ENCODE measurements around the gene ATP8B1.
"Not testable (repeated sequence)": the region's sequence is repeated elsewhere in the genome, so short reads cannot be mapped to it uniquely, and the experiment has no call there.

The ATP8B1 gene

GRCh38 chr18:57657542-57657941, 145.6 kb downstream of the ATP8B1 start:
- no peak for DNase-seq

GRCh38 chr18:57655740-57656139, 147.4 kb downstream of the ATP8B1 start:
- DNase-seq = no peak

- no peak for DNase-seq
Observed at GRCh38 chr18:57651914-57652313, 151.2 kb downstream of the ATP8B1 start.

GRCh38 chr18:57649556-57650500, 153.3 kb downstream of the ATP8B1 start:
- no peak for DNase-seq

GRCh38 chr18:57648414-57648813, 154.7 kb downstream of the ATP8B1 start:
- no peak for DNase-seq

GRCh38 chr18:57644540-57644939, 158.6 kb downstream of the ATP8B1 start:
- DNase-seq = no peak

GRCh38 chr18:57643726-57644125, 159.4 kb downstream of the ATP8B1 start:
- DNase-seq = not testable (repeated sequence)

- not testable (repeated sequence) for DNase-seq
Observed at GRCh38 chr18:57642462-57642861, 160.7 kb downstream of the ATP8B1 start.

- DNase-seq = no peak
Observed at GRCh38 chr18:57640749-57641148, 162.4 kb downstream of the ATP8B1 start.

- DNase-seq = no peak
Observed at GRCh38 chr18:57640236-57640635, 162.9 kb downstream of the ATP8B1 start.

- no peak for DNase-seq
Observed at GRCh38 chr18:57635003-57635822, 167.9 kb downstream of the ATP8B1 start.

- no peak for DNase-seq
Observed at GRCh38 chr18:57631697-57632096, 171.4 kb downstream of the ATP8B1 start.

- no peak for DNase-seq
Observed at GRCh38 chr18:57630754-57631595, 172.1 kb downstream of the ATP8B1 start.

- DNase-seq = peak; percentile 45 to 95 (median 92)
Observed at GRCh38 chr18:57630002-57630753, 172.9 kb downstream of the ATP8B1 start.

GRCh38 chr18:57629422-57629821, 173.7 kb downstream of the ATP8B1 start:
- DNase-seq = no peak

GRCh38 chr18:57627488-57627887, 175.6 kb downstream of the ATP8B1 start:
- DNase-seq = no peak

GRCh38 chr18:57624988-57625387, 178.1 kb downstream of the ATP8B1 start:
- DNase-seq = no peak

- DNase-seq = no peak
Observed at GRCh38 chr18:57621246-57621604, 181.9 kb downstream of the ATP8B1 start.

- DNase-seq = no peak
Observed at GRCh38 chr18:57619876-57620275, 183.2 kb downstream of the ATP8B1 start.

- no peak for DNase-seq
Observed at GRCh38 chr18:57618910-57619309, 184.2 kb downstream of the ATP8B1 start.

GRCh38 chr18:57603871-57604270, 199.2 kb downstream of the ATP8B1 start:
- DNase-seq = no peak

Data from C1 segment of cervical spinal cord (tissue), 14 donors.